Adrenal gland (tissue), 12 donors: ENCODE data around the gene STOML1. TPM values are rescaled to one million over a fixed set of nuclear protein-coding genes. Genes with fewer than 3 reads are reported as not detected.

ENCODE experiments used
- DNase-seq, 7 donors: peaks; one replicate each; pipeline ENCODE4 v3.0.0-alpha.2; 2019 to 2020
- H3K27ac ChIP-seq, 5 donors: fragments of 200-600 bp; sonication (generic) in 4 of 5; 1 replicate in 3 of 5; 2 replicates in 2 of 5; pipeline versions ENCODE4 v1.5.1 to v1.8.0; 2016 to 2020; ENCODE audit warnings: mild to moderate bottlenecking in 1 of 5
- H3K27me3 ChIP-seq: fragments of 200-600 bp; 2 replicates; pipeline ENCODE4 v1.8.0; 2021
- H3K36me3 ChIP-seq, 2 donors: fragments of 200-600 bp; replicated peaks in 1 of 2; 1 replicate in 1 of 2; 2 replicates in 1 of 2; pipeline versions ENCODE4 v1.5.1 to v1.8.0; 2018 to 2022
- H3K4me1 ChIP-seq, 2 donors: fragments of 200-600 bp; replicated peaks in 1 of 2; 1 replicate in 1 of 2; 2 replicates in 1 of 2; pipeline versions ENCODE4 v1.5.1 to v1.8.0; 2018 to 2021
- H3K4me3 ChIP-seq, 4 donors: fragments of 200-600 bp; sonication (generic) in 3 of 4; one replicate each; pipeline ENCODE4 v1.5.1; 2016 to 2018
- H3K9me3 ChIP-seq, 3 donors: fragments of 200-600 bp; sonication (generic) in 1 of 3; replicated peaks in 1 of 3; 1 replicate in 2 of 3; 2 replicates in 1 of 3; pipeline versions ENCODE4 v1.5.1 to v1.8.0; 2016 to 2021
- POLR2A ChIP-seq, 2 donors: fragments of 450-650 bp; IDR thresholded peaks; one replicate each; pipeline ENCODE4 v1.6.1; 2017; ENCODE audit warnings: antibody characterized with exemption in 2 of 2, mild to moderate bottlenecking in 2 of 2, moderate library complexity in 1 of 2
- WGBS, 4 donors: extraction: QIAGEN DNeasy Blood & Tissue Kit in 2 of 4; methylation state at CpG; one replicate each; pipeline versions ENCODE4 v1.1.5 to v1.1.7; 2013 to 2017; 5-methylcytosine and 5-hydroxymethylcytosine counted together
- intact Hi-C, 2 donors: fragments of 100-400 bp; cut with DNase I; formaldehyde crosslinking; loops; one replicate each; pipeline versions ENCODE4 v1.14.1 to v1.15.0; 2022 to 2023
- polyA plus RNA-seq, 3 donors: library from polyadenylated mRNA; stranded (reverse); fragments of 200-250 nt in 2 of 3; fragments of 350-450 nt in 1 of 3; fragmentation: Illumina TruSeq in 1 of 3; extraction: RNeasy Lipid Tissue Mini Kit (QIAGEN cat#74804) in 1 of 3; gene quantifications; one replicate each; pipeline ENCODE4 v1.2.3, GENCODE V29; 2013 to 2014
- total RNA-seq, 9 donors: library from RNA; depleted of rRNA in 4 of 9; stranded (reverse); fragments of >200 nt in 4 of 9; fragments of 120-200 nt in 1 of 9; fragmentation: NEBNext Ultra II Directional in 1 of 9; extraction: Animal tissue kit (Norgen Biotek cat#: 25700) in 1 of 9; gene quantifications; one replicate each; pipeline versions ENCODE4 v1.1.0 to v1.2.4, GENCODE V29; 2013 to 2023
- TF ChIP-seq, protein P1 (sequence below), 6 experiments: fragments of 450-650 bp in 4 of 6; fragments of 200-600 bp in 2 of 6; sonication (generic) in 1 of 6; IDR thresholded peaks; 1 replicate in 5 of 6; 2 replicates in 1 of 6; pipeline versions ENCODE4 v1.5.1 to v1.8.0; 2016 to 2021; ENCODE audit warnings: antibody characterized with exemption in 6 of 6, mild to moderate bottlenecking in 2 of 6, moderate library complexity in 1 of 6
- donor health status: healthy with polysubstance abuse.
- donor health status: Bipolar disorder and iron deficiency.
- donor health status: DM: yes; HTN: yes; CAD: no.
- donor health status: DM: no; HTN: no; CAD: no.
- donor health status: DM: no; HTN: no; CAD: no.
- donor health status: DM: yes; HTN: yes; CAD: no.

The STOML1 gene
- total and polyA plus RNA-seq, 12 donors: 8.6 to 92.2 (median 29.6) TPM

DNA sequence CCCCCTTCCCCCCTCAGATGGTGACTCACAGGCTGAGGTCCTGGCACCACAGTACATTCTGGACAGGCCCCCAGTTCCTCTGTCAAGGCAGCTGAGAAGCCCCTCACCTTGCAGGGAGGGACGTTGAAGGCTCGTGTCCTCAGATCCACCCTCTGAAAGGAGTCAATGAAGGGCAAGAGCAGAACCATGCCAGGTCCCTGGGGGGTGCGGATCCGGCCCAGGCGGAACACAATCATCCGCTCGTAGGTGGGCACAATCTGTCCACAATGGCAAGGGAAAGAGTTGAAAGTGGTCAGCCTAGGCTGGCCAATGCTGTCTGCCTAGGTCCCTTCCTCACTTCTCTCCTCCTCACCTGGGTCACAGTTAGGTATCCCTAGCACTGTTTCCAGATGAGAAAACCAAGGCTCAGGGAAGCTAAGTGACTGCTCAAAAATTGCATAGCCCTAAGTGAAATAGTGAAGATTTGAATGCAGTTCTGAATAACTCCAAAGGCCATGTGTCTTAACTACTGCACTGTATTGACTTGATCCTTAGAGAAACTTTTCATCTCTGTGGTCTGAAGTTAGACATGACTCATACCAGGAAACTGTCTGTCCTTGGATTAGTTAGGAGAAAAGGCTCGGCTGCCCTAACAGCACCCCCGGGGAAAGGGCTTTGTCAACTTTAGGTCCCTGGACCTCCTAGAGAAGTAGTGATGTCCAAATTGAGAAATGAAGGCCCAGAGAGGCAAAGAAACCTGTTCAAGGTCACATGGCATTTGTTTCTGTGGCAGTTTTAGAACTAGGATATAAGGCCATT lies 2.9 kb downstream of the STOML1 start:
- H3K9me3 ChIP-seq: no peaks in the 10 kb centered on the region
- TF ChIP-seq, protein P1, sequence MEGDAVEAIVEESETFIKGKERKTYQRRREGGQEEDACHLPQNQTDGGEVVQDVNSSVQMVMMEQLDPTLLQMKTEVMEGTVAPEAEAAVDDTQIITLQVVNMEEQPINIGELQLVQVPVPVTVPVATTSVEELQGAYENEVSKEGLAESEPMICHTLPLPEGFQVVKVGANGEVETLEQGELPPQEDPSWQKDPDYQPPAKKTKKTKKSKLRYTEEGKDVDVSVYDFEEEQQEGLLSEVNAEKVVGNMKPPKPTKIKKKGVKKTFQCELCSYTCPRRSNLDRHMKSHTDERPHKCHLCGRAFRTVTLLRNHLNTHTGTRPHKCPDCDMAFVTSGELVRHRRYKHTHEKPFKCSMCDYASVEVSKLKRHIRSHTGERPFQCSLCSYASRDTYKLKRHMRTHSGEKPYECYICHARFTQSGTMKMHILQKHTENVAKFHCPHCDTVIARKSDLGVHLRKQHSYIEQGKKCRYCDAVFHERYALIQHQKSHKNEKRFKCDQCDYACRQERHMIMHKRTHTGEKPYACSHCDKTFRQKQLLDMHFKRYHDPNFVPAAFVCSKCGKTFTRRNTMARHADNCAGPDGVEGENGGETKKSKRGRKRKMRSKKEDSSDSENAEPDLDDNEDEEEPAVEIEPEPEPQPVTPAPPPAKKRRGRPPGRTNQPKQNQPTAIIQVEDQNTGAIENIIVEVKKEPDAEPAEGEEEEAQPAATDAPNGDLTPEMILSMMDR (IDR thresholded peaks at IDR 0.05): no peak
- TF ChIP-seq POLR2A (IDR thresholded peaks at IDR 0.05): no peak
- H3K36me3 ChIP-seq: no peaks in the 10 kb centered on the region
- peaks cover 41 to 81% of the 10 kb centered on the region in 2 donors for H3K4me1 ChIP-seq
- intact Hi-C loops: no loop called here
- H3K27ac ChIP-seq: peak overlapping the region in 3 of 5 donors; percentile 45 to 91 (median 82)
- H3K27me3 ChIP-seq: no peaks in the 10 kb centered on the region
- H3K4me3 ChIP-seq: no peak overlapping the region
- peak in 3 of 7 donors; percentile 37 to 54 (median 39) for DNase-seq
- WGBS, 4 donors: 66 to 71% (median 70%) methylated on average over 9 of the region's 9 CpGs

DNA sequence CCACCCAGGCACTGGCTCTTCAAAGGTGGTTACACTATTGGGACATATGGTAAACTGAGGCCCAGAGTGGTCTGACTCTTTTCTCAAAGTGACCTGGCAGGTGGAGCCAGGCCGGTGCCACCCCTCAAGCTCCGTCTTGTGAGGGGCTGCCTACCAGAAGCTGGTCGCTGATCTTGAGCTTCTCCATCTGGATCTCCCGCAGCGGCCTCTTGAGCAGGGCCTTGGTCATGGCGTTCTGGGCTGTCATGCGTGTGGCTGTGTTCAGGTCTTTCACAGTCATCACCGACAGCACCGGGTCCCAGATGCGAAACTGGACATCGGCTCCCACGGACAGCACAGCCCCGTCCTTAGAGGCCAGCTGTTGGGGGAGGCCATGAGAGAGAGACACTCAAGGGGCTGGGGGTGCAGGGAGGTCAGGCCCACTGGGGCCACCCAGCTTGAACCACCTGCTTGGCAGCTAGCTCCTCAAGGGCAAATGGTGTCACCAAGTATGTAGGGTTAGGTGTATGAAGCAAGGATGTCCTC lies 3.6 kb downstream of the STOML1 start:
- Histone ChIP-seq H3K27me3 (no peaks in the 10 kb centered on the region), H3K4me3 (no peak overlapping the region), H3K36me3 (no peaks in the 10 kb centered on the region), H3K4me1 (peaks cover 48 to 81% of the 10 kb centered on the region in 2 donors), H3K27ac (peak overlapping the region in 3 of 5 donors; percentile 45 to 91 (median 82)), H3K9me3 (no peaks in the 10 kb centered on the region)
- TF ChIP-seq POLR2A (IDR thresholded peaks at IDR 0.05): no peak
- TF ChIP-seq, protein P1 (IDR thresholded peaks at IDR 0.05): no peak
- intact Hi-C loops: no loop called here
- 96 to 97% (median 97%) methylated on average over 13 of the region's 13 CpGs for WGBS, 4 donors
- DNase-seq: peak in 2 of 7 donors; percentile 27 to 53

DNA sequence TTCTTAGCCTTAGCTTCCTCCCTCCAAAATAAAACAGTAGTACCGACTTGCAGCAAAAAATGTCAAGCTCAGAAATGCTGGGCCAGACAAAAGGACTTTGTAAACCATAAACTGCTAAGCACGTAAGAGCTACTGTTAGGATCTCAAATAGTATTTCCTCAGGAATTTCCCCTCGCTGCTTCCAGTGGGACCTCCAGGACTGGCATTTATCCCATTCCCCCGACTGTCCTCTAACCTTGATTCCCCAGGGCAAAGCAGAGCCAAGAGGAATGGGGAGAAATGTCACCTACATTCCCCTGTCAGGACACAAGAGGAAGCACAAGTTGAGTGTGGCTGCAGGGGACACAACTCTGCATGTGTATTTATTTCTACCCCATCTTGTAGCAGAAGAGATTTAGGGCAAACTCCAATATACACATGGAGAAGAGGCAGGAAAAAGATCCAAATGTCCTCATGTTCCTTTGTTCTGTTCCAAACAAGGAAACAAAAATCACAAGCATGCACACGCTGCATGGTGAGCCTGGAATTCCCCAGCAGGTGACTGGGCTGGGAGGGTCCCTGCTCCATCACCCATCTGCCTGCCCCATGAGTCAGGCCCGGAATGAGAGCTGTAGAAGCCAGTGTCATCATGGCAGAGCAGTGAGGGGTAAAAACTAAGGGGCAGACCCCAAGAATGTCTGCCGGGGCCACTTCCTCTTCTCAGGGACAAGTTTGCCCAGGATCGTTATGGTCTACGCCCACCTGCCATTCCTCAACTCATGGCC lies 4.2 kb downstream of the STOML1 start:
- H3K4me1 ChIP-seq: peaks cover 54 to 81% of the 10 kb centered on the region in 2 donors
- no peak overlapping the region for H3K4me3 ChIP-seq
- intact Hi-C loops: no loop called here
- no peaks in the 10 kb centered on the region for H3K27me3 ChIP-seq
- WGBS, 4 donors: 60 to 67% (median 64%) methylated on average over 9 of the region's 9 CpGs
- H3K9me3 ChIP-seq: no peaks in the 10 kb centered on the region
- H3K27ac ChIP-seq: peak overlapping the region in 3 of 5 donors; percentile 45 to 91 (median 82)
- H3K36me3 ChIP-seq: no peaks in the 10 kb centered on the region
- DNase-seq: peak in 3 of 7 donors; percentile 18 to 45 (median 24)
- TF ChIP-seq, protein P1 (IDR thresholded peaks at IDR 0.05): no peak
- no peak for TF ChIP-seq POLR2A (IDR thresholded peaks at IDR 0.05)

DNA sequence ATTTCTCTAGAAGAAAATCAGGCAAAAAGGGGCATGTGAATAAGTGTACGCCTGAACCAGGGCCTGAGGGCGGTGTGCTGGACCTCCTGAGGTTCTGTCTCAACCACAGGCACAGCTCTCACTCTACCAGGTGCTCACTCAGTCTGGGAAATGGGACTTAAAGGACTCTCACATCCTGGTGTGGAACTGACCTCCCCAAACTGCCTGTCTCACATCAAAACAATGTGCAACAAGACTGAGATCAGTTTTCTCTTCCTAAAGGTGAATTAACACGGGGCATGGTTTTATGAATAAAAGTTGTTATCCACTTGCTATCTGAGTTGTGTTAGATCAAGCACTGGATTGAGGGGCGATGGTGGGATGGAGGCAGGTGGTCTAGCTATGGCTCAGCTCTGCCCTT lies 4.8 kb downstream of the STOML1 start:
- Histone ChIP-seq H3K36me3 (no peaks in the 10 kb centered on the region), H3K9me3 (no peaks in the 10 kb centered on the region), H3K27ac (peak overlapping the region in 2 of 5 donors; percentile 82 to 91), H3K27me3 (no peaks in the 10 kb centered on the region), H3K4me1 (peaks cover 60 to 81% of the 10 kb centered on the region in 2 donors), H3K4me3 (no peak overlapping the region)
- WGBS, 4 donors: 93 to 97% (median 94%) methylated on average over 4 of the region's 4 CpGs
- peak in 2 of 7 donors; percentile 18 to 29 for DNase-seq
- intact Hi-C loops: no loop called here
- TF ChIP-seq, protein P1 (IDR thresholded peaks at IDR 0.05): no peak
- no peak for TF ChIP-seq POLR2A (IDR thresholded peaks at IDR 0.05)
